ENCODE measurements around the gene TNNI2.
"Not testable (repeated sequence)": the region's sequence is repeated elsewhere in the genome, so short reads cannot be mapped to it uniquely, and the experiment has no call there.

Gene TNNI2

GRCh38 chr11:1838426-1839144 lies at the start of gene TNNI2:
TNNI2 (plus strand) TSS chr11:1838981; CDS start chr11:1839697, 716 bp downstream.
- no peak for DNase-seq (ENCODE audit: low spot score)

DNA sequence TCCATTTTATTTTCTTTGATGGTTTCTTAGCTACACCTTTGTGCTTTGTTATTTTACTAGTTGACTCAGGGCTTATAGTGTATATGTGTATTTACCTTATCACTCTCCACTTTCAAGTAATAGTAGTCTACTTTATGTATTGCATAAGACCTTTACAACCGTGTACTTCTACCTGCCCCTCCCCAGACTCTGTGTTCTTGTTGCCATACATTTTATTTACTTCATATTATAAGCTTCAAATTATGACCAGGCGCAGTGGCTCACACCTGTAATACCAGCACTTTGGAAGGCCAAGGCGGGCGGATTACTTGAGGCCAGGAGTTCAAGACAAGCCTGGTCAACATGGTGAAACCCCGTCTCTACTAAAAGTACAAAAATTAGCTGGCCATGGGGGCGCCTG lies 46.9 kb upstream of the TNNI2 start:
- DNase-seq (ENCODE audit: low spot score) = no peak

DNA sequence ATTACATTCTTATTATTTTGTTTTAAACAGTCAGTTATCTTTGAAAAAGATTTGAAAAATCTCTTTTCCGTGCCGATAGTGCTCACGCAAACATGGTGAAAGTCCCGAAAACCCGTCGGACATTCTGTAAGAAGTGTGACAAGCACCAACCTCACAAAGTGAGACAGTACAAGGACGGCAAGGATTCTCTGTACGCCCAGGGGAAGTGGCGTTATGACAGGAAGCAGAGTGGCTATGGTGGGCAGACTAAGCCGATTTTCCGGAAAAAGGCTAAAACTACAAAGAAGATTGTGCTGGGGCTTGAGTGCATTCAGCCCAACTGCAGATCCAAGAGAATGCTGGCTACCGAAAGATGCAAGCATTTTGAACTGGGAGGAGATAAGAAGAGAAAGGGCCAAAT lies 46.3 kb upstream of the TNNI2 start:
- no peak for DNase-seq (ENCODE audit: low spot score)

- no peak for DNase-seq (ENCODE audit: low spot score)
Observed at GRCh38 chr11:1793081-1793480, 45.7 kb upstream of the TNNI2 start.

GRCh38 chr11:1796413-1797011 lies 42.3 kb upstream of the TNNI2 start:
- DNase-seq (ENCODE audit: low spot score) = no peak

DNA sequence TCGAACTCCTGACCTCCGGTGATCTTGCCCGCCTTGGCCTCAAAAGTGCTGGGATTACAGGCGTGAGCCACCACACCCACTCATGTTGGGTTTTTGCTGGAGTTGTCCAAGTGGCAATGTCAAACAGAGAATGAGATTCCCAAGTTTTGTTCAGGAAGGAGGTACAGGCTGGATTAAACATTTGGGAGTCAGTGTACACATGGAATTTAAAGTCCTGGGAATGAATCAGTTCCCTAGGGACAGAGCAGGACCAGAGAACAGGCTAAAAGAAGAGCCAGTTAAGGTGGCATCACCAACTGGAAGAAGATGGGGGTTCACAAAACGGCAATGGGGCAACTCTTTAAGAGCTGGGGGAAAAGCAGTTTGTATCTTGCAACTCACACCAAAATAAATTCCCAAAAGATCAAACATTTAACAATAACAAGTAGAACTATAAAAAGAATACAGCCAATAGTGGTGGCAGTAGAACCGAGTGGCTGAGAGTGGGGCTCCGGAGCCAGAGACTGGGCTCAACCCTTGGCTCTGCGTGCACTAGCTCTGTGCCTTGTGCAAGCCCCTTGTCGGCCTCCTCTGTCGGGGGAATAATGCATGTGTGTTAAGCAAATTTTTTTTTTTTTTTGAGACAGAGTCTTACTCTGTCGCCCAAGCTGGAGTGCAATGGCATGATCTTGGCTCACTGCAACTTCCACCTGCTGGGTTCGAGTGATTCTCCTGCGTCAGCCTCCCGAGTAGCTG lies 41.2 kb upstream of the TNNI2 start:
- no peak for DNase-seq (ENCODE audit: low spot score)

DNA sequence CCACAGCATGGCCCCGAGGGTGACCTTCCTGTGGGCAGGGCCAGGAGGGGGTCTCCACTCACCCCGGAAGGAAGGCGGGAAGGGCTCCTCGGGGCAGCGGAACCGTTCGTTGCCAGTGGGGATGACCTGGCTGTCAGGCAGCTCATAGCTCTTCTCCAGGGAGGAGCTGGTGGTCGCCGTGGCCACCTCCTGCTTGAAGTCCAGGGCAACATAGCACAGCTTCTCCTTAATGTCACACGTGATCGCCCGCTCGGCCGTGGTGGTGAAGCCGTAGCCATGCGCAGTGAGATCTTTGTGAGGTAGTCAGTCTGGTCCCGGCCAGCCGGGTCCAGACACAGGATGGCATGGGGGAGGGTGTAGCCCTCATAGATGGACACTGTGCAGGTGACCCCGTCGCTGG lies 35.5 kb upstream of the TNNI2 start:
- no peak for DNase-seq (ENCODE audit: low spot score)

GRCh38 chr11:1803835-1804519 lies 34.8 kb upstream of the TNNI2 start:
- not testable (repeated sequence) for DNase-seq (ENCODE audit: low spot score)

GRCh38 chr11:1805525-1805924 lies 33.3 kb upstream of the TNNI2 start:
- no peak for DNase-seq (ENCODE audit: low spot score)

DNA sequence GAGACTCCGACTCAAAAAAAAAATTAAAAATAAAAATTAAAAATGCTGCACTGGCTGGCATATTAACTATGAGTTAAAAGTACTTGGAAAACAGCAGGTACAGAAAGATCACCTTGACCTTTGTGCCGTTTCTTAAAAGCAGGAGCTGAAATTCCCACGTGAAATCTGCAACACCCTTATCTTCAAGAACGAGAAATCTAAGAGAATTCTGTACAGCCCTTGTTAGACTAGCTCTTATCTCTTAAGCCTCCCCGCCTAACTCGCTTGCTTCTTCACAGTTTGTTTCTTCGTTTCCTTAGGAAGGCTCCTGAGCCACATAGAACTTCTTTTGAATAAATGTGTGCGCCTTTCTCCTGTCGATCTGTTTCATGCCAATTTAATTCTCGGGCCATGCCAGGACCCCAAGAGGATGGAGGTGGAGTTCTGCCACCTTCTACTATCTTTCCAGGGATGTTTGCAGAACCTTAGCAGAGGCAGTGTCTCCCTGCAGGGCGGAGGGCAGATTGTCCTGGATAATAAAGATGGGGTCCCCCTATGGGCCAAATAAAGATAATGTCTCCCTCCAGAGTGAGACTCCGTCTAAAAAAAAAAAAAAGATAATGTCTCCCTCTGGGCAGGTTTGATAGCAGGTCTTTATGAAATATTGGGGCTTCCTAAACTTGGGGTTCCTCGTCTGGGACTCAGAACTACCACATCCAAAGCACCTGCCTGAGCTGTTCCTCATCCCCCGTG lies 31.4 kb upstream of the TNNI2 start:
- DNase-seq (ENCODE audit: low spot score) = no peak

- DNase-seq (ENCODE audit: low spot score) = no peak
Observed at GRCh38 chr11:1810761-1811160, 28.0 kb upstream of the TNNI2 start.

DNA sequence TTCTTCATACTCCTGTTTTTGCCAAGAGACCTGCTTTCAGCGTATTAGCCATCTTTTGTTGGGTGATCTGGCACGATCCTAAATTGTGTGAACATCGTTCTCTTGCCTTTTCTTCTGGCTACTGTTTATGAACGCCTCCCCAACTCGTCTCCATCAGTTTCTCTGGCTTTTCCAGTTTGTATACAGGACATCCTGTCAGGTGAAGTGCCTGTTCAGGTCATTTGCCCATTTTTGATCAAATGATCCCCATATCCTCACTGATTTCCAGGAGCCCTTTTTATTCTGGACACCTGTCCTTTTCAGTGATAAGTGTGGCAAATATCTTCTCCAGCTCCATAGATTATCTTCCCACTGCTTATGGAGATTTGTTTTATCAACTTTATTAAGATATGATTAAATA lies 26.5 kb upstream of the TNNI2 start:
- DNase-seq (ENCODE audit: low spot score) = no peak

- no peak for DNase-seq (ENCODE audit: low spot score)
Observed at GRCh38 chr11:1812801-1813200, 26.0 kb upstream of the TNNI2 start.

DNA sequence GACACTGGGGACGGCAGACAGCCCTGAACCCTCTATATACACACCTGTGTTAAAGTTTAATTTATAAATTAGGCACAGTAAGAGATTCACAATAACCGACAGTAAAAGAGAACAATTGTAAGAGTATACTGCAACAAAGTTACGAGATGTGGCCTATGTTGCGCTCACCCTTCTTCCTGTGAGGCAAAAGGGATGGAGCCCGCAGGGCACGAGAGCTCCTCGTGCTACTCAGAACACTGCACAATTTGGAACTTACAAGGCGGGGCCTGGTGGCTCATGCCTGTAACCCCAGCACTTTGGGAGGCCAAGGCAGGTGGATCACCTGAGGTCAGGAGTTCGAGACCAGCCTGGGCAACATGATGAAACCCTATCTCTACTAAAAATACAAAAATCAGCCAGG lies 25.4 kb upstream of the TNNI2 start:
- not testable (repeated sequence) for DNase-seq (ENCODE audit: low spot score)

DNA sequence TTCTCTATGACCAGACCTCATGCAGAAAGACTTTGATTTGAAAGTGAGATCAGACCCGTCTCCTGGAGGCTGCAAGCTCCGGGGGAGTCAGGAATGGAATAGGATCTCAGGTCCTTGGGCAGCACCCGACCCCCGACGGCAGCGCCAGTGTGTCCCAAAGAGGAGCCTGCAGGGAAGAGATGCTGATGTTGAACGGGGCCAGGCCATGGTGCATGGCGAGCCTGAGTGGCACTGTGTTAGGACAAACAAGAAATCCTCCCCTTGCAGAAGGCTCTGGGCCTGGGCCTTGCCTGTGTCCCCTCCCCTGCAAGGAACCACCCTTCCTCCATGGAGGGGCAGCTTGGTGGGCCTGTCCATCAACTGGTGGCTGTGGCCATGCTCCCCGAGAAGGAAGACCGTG lies 24.1 kb upstream of the TNNI2 start:
- no peak for DNase-seq (ENCODE audit: low spot score)

- DNase-seq (ENCODE audit: low spot score) = no peak
Observed at GRCh38 chr11:1815311-1815710, 23.5 kb upstream of the TNNI2 start.

GRCh38 chr11:1815751-1816150 lies 23.0 kb upstream of the TNNI2 start:
- no peak for DNase-seq (ENCODE audit: low spot score)

DNA sequence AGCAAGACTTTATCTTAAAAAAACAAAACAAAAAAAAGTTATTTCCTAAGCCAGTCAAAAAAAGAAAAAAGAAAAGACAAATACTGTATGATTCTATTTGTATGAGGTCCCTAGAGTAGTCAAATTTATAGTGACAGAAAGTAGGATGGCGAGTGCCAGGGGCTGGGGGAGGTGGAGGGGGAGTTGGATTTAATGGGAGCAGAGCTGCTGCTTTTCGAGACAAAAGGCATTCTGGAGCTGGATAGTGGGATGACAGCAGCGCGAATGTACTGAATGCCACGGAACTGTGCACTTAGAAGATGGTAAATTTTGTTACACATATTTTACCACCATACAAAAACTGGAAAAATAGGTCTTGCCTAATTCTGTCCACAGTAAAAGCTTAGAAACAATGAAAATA lies 21.8 kb upstream of the TNNI2 start:
- no peak for DNase-seq (ENCODE audit: low spot score)

DNA sequence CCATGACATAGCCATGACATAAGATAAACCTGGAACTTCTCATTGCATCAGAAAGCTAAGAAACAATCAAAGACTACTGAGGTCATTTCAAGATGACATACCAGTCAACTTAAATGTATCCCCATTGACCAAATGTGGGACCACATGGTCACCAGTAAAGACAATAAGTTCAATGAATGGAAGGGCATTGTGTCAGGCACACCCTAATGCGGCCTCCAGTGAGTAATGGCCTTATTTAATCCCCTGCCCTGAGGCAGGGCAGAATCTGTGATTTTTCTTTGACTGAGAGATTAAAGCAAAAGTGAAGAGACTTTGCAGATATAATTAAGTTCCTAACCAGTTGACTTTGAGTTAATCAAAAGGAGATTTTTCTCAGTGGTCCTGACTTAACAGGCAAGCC lies 21.3 kb upstream of the TNNI2 start:
- DNase-seq (ENCODE audit: low spot score) = no peak

DNA sequence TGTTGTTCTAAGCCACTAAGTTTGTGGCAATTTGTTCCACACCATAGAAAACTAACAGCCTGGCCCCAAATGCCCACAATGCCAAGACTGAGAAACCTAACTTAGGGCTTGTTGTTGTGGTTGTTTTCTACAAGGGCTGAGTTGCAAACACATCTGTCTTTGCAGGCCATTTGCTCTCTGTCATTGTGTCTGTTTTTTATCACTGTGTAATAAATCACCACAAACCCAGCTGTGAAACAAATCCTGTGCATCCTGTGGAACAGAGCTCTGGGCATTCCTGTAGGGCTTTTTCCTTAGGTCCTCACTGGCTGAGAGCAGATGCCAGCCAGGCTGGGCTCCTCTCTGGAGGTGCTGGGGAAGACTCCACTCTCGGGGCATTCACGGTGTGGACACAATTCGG lies 19.7 kb upstream of the TNNI2 start:
- no peak for DNase-seq (ENCODE audit: low spot score)

DNA sequence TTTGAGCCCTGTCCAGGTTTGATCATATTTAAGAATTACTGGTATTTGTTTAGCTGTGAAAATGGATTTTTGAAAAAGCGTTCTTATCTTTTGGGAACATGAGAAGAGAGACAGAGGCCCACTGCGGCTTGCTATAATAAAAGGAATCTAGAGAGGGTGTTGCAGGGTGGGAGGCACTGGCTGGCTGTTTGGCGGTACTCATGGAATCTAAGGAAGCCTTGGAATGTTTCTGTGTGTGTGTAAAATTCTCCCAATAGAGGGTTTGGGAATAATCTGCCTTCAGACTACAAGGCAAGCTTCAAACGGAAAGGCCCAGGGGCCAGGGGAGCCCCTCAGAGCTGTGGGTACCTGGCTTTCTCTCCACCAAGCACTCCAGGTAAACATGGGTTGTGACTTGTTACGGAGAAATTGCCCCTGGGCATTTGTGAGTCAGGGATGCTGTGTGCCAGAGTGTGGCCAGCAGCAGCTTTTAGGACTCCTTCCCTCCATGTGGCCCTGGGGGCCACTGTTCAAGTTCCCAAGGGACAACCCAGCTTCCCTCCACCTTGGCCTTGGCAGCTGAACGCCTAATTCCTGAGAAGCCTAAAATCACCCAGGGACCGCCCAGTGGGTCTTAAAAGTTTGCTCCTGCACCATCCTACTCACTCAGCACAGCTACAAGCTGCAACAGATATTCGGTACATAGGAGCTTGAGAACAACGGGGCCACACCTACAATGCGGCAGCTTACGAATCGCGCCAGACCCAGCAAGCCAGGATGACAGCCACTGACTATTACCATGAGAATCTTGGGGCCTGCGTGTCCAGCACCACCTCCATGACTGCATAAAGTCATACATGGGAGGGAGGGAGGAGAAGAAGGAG lies 18.1 kb upstream of the TNNI2 start:
- DNase-seq (ENCODE audit: low spot score) = no peak
